A673 (cell line): ENCODE measurements around the gene PTPMT1.

Source experiments
- EZH2 ChIP-seq: fragments of 200-600 bp; sonication (generic); IDR thresholded peaks from 2 replicates; pipeline ENCODE4 v1.6.1; 2017; ENCODE audit warnings: borderline replicate concordance, low read depth, mild to moderate bottlenecking, mixed read lengths, antibody characterized with exemption, low read length; ENCODE audit not compliant: poor library complexity, severe bottlenecking
- TF ChIP-seq, protein P1 (sequence below): fragments of 300-800, 200-600 bp; sonication (generic); conservative IDR thresholded peaks from 2 replicates; pipeline ENCODE4 v1.5.1; 2017; ENCODE audit warnings: low read depth, mild to moderate bottlenecking, antibody characterized with exemption, low read length, moderate library complexity, mixed read lengths

DNA sequence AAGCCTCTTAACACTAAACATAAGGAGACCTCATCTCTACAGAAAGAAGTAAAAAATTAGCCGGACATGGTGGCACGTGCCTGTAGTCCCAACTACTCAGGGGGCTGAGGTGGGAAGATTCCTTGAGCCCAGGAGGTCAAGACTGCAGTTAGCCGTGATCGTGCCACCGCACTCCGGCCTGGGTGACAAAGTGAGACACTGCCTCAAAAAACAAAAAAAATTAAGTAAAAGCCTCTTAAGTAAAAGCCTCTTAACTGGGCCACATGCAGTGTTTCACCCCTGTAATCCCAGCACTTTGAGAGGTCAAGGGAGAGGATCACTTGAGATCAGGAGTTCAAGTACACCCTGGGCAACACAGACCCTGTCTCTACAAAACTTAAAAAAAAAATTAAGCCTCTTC, 38.2 kb upstream of the PTPMT1 start:
- TF ChIP-seq, protein P1, sequence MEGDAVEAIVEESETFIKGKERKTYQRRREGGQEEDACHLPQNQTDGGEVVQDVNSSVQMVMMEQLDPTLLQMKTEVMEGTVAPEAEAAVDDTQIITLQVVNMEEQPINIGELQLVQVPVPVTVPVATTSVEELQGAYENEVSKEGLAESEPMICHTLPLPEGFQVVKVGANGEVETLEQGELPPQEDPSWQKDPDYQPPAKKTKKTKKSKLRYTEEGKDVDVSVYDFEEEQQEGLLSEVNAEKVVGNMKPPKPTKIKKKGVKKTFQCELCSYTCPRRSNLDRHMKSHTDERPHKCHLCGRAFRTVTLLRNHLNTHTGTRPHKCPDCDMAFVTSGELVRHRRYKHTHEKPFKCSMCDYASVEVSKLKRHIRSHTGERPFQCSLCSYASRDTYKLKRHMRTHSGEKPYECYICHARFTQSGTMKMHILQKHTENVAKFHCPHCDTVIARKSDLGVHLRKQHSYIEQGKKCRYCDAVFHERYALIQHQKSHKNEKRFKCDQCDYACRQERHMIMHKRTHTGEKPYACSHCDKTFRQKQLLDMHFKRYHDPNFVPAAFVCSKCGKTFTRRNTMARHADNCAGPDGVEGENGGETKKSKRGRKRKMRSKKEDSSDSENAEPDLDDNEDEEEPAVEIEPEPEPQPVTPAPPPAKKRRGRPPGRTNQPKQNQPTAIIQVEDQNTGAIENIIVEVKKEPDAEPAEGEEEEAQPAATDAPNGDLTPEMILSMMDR: no peak
- no peak for TF ChIP-seq EZH2
